Measurements from ENCODE around the gene SRPK2.
"Not testable (repeated sequence)": the region's sequence is repeated elsewhere in the genome, so short reads cannot be mapped to it uniquely, and the experiment has no call there.

Gene SRPK2

DNA sequence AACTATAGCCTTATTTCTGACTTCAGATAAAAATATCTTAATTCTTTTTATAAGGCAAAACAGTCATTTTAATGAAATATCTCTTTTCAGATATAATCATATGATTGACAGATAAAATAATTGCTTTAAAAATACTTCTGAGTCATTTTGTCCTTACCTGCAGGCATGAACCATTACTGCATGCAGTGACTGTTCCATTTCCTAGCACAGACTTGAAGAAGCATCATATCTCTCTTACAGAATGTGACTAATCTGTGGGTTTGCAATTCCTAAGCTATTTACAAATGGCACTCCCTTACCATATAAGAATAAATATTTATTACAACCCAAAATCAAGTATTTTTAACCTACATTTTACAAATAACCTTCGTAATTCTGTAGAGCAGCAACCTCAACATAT is 120.7 kb downstream of the SRPK2 start:
- Histone ChIP-seq H3K4me3 (ENCODE audit: severe bottlenecking) (peak overlapping the region; percentile 28), H3K27ac (ENCODE audit: poor library complexity, severe bottlenecking) (peak overlapping the region; percentile 91), H3K27me3 (ENCODE audit: insufficient read depth, poor library complexity, severe bottlenecking) (no peaks in the 10 kb centered on the region), H3K4me1 (ENCODE audit: insufficient read depth, poor library complexity, severe bottlenecking) (peaks cover 36% of the 10 kb centered on the region), H3K9me3 (ENCODE audit: severe bottlenecking) (no peaks in the 10 kb centered on the region), H3K36me3 (ENCODE audit: low read depth) (no peaks in the 10 kb centered on the region)
- ATAC-seq (ENCODE audit: low read depth) (peak; percentile 94), DNase-seq (ENCODE audit: low spot score) (no peak)
- TF ChIP-seq, protein P1, sequence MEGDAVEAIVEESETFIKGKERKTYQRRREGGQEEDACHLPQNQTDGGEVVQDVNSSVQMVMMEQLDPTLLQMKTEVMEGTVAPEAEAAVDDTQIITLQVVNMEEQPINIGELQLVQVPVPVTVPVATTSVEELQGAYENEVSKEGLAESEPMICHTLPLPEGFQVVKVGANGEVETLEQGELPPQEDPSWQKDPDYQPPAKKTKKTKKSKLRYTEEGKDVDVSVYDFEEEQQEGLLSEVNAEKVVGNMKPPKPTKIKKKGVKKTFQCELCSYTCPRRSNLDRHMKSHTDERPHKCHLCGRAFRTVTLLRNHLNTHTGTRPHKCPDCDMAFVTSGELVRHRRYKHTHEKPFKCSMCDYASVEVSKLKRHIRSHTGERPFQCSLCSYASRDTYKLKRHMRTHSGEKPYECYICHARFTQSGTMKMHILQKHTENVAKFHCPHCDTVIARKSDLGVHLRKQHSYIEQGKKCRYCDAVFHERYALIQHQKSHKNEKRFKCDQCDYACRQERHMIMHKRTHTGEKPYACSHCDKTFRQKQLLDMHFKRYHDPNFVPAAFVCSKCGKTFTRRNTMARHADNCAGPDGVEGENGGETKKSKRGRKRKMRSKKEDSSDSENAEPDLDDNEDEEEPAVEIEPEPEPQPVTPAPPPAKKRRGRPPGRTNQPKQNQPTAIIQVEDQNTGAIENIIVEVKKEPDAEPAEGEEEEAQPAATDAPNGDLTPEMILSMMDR (IDR thresholded peaks at IDR 0.05; ENCODE audit: poor library complexity, severe bottlenecking): no peak

DNA sequence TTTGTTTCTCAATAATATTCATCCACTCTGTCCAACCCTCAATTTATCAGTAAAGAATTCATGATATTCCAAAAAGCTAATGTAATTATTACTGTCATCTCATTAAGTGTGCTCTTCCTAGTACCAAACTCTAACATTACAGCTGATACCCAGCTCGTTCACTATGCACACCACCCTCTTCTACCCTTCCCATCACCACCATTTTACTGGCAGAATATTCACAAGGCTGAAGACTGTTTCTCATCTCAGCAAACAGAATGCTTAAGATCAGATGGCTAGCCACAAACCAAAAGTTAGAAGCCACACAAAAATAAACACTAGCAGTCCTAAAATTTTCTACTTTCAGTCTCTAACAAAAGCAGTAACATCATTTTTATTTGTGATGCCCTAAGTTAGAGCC is 121.5 kb downstream of the SRPK2 start:
- Histone ChIP-seq H3K27me3 (ENCODE audit: insufficient read depth, poor library complexity, severe bottlenecking) (no peaks in the 10 kb centered on the region), H3K27ac (ENCODE audit: poor library complexity, severe bottlenecking) (peak overlapping the region; percentile 91), H3K4me1 (ENCODE audit: insufficient read depth, poor library complexity, severe bottlenecking) (peaks cover 36% of the 10 kb centered on the region), H3K4me3 (ENCODE audit: severe bottlenecking) (peak overlapping the region; percentile 28), H3K9me3 (ENCODE audit: severe bottlenecking) (no peaks in the 10 kb centered on the region), H3K36me3 (ENCODE audit: low read depth) (no peaks in the 10 kb centered on the region)
- DNase-seq (ENCODE audit: low spot score): no peak
- TF ChIP-seq, protein P1 (IDR thresholded peaks at IDR 0.05; ENCODE audit: poor library complexity, severe bottlenecking): no peak
- no peak for ATAC-seq (ENCODE audit: low read depth)

DNA sequence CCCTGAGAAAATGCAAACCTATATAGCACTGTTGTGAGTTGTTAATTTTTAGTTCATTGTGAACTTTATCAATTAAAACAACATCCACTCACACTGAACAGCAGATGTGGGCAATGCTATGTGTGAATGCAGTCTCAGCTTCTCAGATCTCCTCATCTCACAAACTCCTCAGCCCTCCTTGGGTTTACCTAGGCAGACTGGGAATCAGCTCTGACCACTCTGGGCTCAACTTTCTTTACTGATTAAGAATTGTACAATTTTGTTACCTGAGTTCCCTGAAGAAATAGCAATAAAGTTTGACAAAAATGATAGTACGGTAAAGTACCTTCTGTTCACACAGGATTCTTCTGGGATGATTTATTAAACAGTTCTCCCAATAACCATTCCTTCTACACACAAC is 124.0 kb downstream of the SRPK2 start:
- Histone ChIP-seq H3K27ac (ENCODE audit: poor library complexity, severe bottlenecking) (no peak overlapping the region), H3K9me3 (ENCODE audit: severe bottlenecking) (no peaks in the 10 kb centered on the region), H3K4me3 (ENCODE audit: severe bottlenecking) (no peak overlapping the region), H3K36me3 (ENCODE audit: low read depth) (no peaks in the 10 kb centered on the region), H3K4me1 (ENCODE audit: insufficient read depth, poor library complexity, severe bottlenecking) (peaks cover 37% of the 10 kb centered on the region), H3K27me3 (ENCODE audit: insufficient read depth, poor library complexity, severe bottlenecking) (no peaks in the 10 kb centered on the region)
- TF ChIP-seq, protein P1 (IDR thresholded peaks at IDR 0.05; ENCODE audit: poor library complexity, severe bottlenecking): no peak
- ATAC-seq (ENCODE audit: low read depth) (no peak), DNase-seq (ENCODE audit: low spot score) (no peak)

- TF ChIP-seq, protein P1 (IDR thresholded peaks at IDR 0.05; ENCODE audit: poor library complexity, severe bottlenecking): no peak
- DNase-seq (ENCODE audit: low spot score): no peak
- ATAC-seq (ENCODE audit: low read depth): peak; percentile 62
- H3K4me3 ChIP-seq (ENCODE audit: severe bottlenecking): no peak overlapping the region
- no peaks in the 10 kb centered on the region for H3K27me3 ChIP-seq (ENCODE audit: insufficient read depth, poor library complexity, severe bottlenecking)
- H3K27ac ChIP-seq (ENCODE audit: poor library complexity, severe bottlenecking): peak overlapping the region; percentile 13
- no peaks in the 10 kb centered on the region for H3K9me3 ChIP-seq (ENCODE audit: severe bottlenecking)
- H3K4me1 ChIP-seq (ENCODE audit: insufficient read depth, poor library complexity, severe bottlenecking): peaks cover 22% of the 10 kb centered on the region
- no peaks in the 10 kb centered on the region for H3K36me3 ChIP-seq (ENCODE audit: low read depth)
These were observed 127.0 kb downstream of the SRPK2 start for GRCh38 chr7:105261689-105262088.

DNA sequence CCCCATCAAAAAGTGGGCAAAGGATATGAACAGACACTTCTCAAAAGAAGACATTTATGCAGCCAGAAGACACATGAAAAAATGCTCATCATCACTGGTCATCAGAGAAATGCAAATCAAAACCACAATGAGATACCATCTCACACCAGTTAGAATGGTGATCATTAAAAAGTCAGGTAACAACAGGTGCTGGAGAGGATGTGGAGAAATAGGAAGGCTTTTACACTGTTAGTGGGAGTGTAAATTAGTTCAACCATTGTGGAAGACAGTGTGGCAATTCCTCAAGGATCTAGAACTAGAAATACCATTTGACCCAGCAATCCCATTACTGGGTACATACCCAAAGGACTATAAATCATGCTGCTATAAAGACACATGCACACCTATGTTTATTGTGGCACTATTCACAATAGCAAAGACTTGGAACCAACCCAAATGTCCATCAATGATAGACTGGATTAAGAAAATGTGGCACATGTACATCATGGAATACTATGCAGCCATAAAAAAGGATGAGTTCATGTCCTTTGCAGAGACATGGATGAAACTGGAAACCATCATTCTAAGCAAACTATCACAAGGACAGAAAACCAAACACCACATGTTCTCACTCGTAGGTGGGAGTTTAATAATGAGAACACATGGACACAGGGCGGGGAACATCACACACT is 128.4 kb downstream of the SRPK2 start:
- H3K9me3 ChIP-seq (ENCODE audit: severe bottlenecking); ATAC-seq (ENCODE audit: low read depth); H3K27me3 ChIP-seq (ENCODE audit: insufficient read depth, poor library complexity, severe bottlenecking); H3K36me3 ChIP-seq (ENCODE audit: low read depth); H3K4me3 ChIP-seq (ENCODE audit: severe bottlenecking); H3K27ac ChIP-seq (ENCODE audit: poor library complexity, severe bottlenecking); DNase-seq (ENCODE audit: low spot score): not testable (repeated sequence)
- peaks cover 17% of the 10 kb centered on the region for H3K4me1 ChIP-seq (ENCODE audit: insufficient read depth, poor library complexity, severe bottlenecking)

DNA sequence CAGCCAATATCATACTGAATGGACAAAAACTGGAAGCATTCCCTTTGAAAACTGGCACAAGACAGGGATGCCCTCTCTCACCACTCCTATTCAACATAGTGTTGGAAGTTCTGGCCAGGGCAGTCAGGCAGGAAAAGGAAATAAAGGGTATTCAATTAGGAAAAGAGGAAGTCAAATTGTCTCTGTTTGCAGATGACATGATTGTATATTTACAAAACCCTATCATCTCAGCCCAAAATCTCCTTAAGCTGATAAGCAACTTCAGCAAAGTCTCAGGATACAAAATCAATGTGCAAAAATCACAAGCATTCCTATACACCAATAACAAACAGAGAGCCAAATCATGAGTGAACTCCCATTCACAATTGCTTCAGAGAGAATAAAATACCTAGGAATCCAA is 129.8 kb downstream of the SRPK2 start:
- not testable (repeated sequence) for ATAC-seq (ENCODE audit: low read depth); H3K9me3 ChIP-seq (ENCODE audit: severe bottlenecking)
- H3K4me1 ChIP-seq (ENCODE audit: insufficient read depth, poor library complexity, severe bottlenecking): peaks cover 17% of the 10 kb centered on the region

More for the DNA sequence above, 129.8 kb downstream of the SRPK2 start:
- H3K27me3 ChIP-seq (ENCODE audit: insufficient read depth, poor library complexity, severe bottlenecking); H3K27ac ChIP-seq (ENCODE audit: poor library complexity, severe bottlenecking); H3K4me3 ChIP-seq (ENCODE audit: severe bottlenecking); DNase-seq (ENCODE audit: low spot score); H3K36me3 ChIP-seq (ENCODE audit: low read depth): not testable (repeated sequence)
